GM21423 (cell line): ENCODE results near the gene KCNK6.
A peak's percentile ranks its signal among the peaks of the same experiment; 100 is the strongest.
"Not testable (repeated sequence)": the region's sequence is repeated elsewhere in the genome, so short reads cannot be mapped to it uniquely, and the experiment has no call there.

Experiments used
- ATAC-seq: cut with Tn5 transposase; IDR thresholded peaks from one replicate; pipeline ENCODE4 v1.9.1; 2021; ENCODE audit warnings: mild to moderate bottlenecking, moderate library complexity; ENCODE audit not compliant: unreplicated experiment

KCNK6 gene

GRCh38 chr19:38321646-38322196, 2.1 kb downstream of the KCNK6 start:
- ATAC-seq: no peak

- ATAC-seq: no peak
These were observed 3.6 kb downstream of the KCNK6 start for GRCh38 chr19:38323291-38323690.

DNA sequence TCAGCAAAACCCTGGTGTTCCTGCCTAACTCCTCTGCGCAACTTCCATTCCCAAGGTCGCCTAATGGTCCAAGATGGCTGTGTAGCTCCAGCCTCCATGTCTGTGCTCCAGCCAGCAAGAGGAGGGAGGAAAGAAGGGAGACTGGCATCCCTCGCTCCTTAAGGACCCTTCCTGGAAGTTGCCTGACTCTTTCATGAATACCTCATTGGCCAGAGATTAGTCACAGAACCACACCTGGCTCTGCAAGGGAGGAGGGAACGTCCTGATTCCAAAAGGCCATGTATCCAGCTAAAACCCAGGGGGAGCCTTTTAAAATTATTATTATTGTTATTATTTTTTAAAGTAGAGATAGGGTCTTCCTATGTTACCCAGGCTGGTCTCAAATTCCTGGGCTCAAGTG, 4.8 kb downstream of the KCNK6 start:
- no peak for ATAC-seq

DNA sequence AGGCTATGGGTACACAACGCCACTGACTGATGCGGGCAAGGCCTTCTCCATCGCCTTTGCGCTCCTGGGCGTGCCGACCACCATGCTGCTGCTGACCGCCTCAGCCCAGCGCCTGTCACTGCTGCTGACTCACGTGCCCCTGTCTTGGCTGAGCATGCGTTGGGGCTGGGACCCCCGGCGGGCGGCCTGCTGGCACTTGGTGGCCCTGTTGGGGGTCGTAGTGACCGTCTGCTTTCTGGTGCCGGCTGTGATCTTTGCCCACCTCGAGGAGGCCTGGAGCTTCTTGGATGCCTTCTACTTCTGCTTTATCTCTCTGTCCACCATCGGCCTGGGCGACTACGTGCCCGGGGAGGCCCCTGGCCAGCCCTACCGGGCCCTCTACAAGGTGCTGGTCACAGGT, 6.9 kb downstream of the KCNK6 start:
- no peak for ATAC-seq

DNA sequence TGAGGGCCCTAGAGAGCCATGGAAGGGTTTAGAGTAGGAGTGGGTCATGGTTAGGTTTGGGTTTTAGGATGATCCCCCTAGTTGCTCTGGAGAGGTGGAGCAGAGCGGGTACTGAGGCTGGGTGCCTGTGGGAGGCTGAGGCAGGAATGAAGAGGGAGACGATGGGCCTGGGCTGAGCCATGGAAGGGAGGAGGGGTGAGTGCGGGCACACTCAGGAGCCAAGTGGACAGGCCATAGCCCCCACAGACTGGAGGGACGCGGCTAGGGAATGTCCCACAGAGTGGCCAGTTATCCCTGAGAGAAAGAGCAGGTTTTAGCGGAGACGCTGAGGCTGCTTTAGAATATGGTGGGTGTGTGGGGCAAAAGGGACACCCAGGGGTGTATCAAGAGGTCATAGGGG, 10.0 kb downstream of the KCNK6 start:
- ATAC-seq: no peak

DNA sequence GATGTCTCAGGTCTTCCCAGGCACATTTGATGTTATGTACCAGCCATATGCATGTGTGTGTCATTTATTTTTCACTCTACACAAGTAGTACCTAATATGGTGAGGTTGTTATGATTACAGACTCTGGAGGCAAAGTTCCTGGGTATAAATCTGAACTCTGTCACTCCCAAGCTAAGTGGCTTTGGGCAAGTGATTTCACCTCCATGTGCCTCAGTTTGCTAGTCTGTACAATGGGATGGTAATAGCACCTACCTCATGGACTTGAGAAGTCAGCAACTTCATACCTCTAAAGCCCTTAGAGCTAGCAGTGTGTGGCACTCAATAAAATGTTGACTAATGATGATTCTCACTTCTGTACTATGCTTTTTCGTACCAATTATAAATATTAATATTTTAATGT, 12.1 kb downstream of the KCNK6 start:
- no peak for ATAC-seq

GRCh38 chr19:38333245-38333644, 13.6 kb downstream of the KCNK6 start:
- ATAC-seq: no peak

GRCh38 chr19:38335949-38336637, 16.4 kb downstream of the KCNK6 start:
- ATAC-seq: peak; percentile 61

DNA sequence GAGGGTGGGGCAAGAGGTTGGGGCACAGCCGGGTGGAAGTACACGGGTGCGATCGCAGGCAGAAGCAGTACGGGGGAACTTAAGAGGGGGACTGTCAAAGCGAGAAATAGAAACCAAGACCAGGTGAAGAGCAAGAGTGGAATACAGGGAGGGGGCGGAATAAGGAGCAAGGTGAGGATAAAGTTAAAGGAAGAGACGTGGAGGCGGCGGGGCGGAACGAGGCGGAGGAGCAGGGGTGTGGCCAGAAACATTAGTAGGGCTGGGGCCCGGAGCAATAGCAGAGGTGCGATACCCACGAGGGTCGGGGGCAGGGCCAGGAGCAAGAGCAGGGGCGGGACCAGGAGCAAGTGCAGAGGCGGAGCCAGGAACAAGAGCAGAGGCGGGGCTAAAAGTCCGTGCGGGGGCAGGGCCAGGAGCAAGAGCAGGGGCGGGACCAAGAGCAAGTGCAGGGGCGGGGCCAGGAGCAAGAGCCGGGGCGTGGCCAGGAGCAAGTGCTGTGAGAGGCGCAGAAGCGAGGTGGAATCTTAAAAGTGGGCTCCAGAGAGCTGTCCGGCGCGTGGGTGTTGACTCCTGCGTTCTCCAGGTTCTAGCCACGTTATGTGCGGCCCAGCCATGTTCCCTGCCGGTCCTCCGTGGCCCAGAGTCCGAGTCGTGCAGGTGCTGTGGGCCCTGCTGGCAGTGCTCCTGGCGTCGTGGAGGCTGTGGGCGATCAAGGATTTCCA, 17.2 kb downstream of the KCNK6 start:
- ATAC-seq: peak; percentile 49

DNA sequence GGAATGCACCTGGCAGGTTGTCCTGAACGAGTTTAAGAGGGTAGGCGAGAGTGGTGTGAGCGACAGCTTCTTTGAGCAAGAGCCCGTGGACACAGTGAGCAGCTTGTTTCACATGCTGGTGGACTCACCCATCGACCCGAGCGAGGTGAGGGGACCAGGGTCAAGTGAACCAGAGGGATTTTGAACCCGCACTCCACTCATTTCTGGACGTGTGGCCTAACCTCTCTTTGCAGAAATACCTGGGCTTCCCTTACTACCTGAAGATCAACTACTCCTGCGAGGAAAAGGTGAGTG, 17.7 kb downstream of the KCNK6 start:
- ATAC-seq: no peak

- not testable (repeated sequence) for ATAC-seq
These were observed 19.4 kb downstream of the KCNK6 start for GRCh38 chr19:38339011-38339410.

DNA sequence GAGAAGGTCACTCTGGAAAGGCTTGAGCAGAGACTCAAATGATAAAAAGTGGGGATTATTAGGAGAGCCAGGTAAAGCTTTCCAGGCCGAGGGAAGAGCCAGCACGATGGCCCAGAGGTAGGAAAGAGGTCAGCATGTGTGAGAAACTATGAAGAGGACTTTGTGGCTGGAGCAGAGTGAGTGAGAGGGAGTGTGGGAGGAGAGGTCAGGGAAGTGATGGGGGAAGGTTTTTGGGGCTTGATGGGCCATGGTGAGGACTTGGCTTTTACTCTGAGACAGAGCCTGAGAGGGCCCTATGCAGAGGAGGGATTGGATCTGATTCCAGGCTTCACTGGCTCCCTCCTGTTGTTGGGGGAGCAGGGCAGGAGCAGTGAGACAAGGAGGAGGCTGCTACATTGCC, 21.3 kb downstream of the KCNK6 start:
- ATAC-seq: no peak

GRCh38 chr19:38346837-38347236, 27.2 kb downstream of the KCNK6 start:
- ATAC-seq: no peak

DNA sequence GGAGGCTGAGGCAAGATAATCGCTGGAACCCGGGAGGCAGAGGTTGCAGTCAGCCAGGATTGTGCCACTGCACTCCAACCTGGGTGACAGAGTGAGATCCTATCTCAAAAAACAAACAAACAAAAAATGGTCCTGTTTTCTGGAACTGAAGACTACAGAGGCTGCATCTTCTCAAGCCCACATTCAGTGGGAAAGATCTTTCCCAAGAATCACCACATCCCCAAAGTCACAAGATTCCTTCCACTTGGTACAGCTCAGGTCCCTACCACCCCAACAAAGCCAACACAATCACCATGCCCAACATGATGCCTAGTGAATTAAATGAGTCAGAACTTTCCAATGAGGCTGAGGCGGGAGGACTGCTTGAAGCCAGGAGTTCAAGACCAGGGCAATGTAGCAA, 31.2 kb downstream of the KCNK6 start:
- ATAC-seq: no peak

DNA sequence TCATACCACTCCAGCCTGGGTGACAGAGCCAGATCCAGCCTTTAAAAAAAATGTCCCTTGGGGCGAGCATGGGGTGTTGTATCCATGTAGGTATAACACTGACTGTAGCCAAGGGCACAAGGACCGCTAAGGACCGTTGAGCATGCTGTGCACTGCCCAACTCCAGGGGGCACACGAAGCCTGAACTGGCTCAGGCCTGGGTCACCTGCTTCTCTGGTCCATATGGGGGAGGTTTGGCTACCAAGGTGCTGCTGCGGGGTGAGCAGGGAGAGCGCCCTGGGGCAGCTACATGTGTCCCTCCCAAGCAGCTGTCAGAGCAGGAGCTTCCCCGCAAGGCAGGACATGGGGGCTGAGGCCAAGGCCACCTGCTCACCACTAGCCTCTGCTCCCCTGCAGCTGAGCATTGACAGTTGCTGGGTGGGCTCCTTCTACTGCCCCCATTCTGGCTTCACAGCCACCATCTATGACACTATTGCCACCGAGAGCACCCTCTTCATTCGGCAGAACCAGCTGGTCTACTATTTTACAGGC, 32.3 kb downstream of the KCNK6 start:
- no peak for ATAC-seq

- no peak for ATAC-seq
These were observed 33.0 kb downstream of the KCNK6 start for GRCh38 chr19:38352611-38353010.

GRCh38 chr19:38355728-38356725, 36.4 kb downstream of the KCNK6 start:
- ATAC-seq: no peak

DNA sequence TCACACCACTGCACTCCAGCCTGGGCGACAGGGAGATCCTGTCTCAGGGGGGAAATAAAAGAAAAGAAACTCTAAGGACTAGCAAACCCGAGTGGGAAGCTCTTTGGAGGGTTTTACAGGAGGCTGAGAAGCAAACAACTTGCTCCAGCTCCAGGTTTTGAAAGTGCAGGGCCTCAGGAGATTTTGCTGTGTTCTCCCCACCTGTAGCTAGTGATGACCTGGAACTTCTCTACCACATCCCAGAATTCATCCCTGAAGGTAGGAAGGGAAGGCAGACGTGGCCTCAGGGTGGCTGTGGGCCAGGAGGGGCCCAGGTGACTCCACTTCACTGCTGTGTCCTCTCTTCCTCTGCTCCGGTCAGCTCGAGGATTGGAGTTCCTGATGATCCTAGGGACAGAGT, 38.4 kb downstream of the KCNK6 start:
- no peak for ATAC-seq

DNA sequence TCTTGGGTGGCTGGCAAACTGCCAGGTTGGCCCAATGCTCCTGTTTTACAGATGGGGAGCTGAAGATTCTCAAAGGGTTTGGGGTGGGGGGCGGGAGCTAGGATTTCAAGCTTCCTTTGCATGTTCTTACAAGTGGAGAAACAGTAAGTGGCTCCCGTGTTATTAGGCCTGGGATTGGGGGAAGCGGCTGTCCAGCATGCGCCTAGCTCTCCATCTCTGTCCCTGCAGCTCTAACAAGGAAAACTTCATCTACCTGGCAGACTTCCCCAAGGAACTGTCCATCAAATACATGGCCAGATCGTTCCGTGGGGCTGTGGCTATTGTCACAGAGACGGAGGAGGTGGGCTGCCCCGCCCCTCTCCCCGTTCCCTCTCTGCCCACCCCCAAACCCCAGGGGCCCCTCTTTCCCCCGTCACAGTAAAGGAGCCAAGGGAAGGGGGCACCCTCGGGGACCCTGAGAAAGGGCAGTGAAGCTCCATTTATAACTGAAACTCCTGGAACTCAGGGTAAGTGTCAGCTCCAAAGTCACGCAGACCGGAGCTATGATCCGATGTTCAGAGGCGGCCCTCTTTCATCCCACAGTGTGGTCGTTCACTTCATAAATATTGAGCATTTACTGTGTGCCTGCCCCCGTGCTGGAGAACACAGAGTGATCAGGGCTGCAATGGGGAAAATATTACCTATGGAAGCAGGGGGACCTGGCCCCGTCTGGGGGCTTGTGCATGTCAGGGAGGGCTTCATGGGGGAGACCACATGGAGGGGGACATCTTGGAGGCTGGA, 39.8 kb downstream of the KCNK6 start:
- ATAC-seq: no peak

DNA sequence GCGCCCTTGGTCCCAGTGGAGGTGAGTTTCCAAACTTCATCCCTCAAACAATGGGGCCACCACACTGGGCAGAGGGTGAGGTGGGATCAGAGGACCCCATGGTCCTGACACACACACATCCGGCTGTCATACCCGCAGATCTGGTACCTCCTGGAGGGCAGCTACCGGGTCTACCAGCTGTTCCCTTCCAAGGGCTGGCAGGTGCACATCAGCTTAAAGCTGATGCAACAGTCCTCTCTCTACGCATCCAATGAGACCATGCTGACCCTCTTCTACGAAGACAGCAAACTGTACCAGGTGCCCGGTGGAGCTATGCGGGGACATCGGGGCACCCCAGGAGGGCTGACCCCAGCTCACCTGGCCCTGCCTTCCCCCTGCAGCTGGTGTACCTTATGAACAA, 40.7 kb downstream of the KCNK6 start:
- ATAC-seq: no peak
